HG03558 (cell line): ENCODE results near the gene GNG7.
"Not testable (repeated sequence)": the region's sequence is repeated elsewhere in the genome, so short reads cannot be mapped to it uniquely, and the experiment has no call there.

ENCODE experiments used
- ATAC-seq: cut with Tn5 transposase; IDR thresholded peaks from one replicate; pipeline ENCODE4 v1.9.1; 2021; ENCODE audit warnings: moderate number of reproducible peaks; ENCODE audit not compliant: unreplicated experiment; ENCODE audit errors: extremely low read depth

Gene GNG7

DNA sequence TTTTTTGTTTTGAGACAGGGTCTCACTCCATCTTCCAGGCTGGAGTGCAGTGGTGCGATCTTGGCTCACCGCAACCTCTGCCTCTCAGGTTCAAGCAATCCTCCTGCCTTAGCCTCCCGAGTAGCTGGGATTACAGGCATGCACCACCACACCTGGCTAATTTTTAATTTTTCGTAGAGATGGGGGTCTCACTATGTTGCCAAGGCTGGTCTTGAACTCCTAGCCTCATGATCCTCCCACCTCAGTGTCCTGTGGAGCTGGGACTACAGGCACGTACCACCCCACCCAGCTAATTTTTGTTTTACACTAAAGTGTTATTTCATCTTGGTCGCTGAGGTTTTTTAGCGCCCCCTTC lies 93.5 kb downstream of the GNG7 start:
- not testable (repeated sequence) for ATAC-seq

DNA sequence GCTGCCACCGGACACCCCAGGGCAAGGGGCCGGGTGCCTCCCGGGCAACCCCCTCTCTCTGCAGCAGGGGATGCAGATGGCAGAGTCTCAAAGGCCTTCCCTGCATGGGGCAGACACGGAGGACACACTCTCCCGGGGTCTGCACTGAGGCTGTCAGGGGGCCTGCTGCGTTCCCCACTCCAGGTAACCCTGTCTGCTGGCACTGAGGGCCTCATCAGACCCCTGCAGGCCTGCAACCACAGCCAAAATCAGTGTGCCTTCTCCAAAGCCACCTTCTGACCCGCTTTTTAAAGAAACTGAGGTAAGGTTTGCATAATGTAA lies 93.9 kb downstream of the GNG7 start:
- no peak for ATAC-seq

DNA sequence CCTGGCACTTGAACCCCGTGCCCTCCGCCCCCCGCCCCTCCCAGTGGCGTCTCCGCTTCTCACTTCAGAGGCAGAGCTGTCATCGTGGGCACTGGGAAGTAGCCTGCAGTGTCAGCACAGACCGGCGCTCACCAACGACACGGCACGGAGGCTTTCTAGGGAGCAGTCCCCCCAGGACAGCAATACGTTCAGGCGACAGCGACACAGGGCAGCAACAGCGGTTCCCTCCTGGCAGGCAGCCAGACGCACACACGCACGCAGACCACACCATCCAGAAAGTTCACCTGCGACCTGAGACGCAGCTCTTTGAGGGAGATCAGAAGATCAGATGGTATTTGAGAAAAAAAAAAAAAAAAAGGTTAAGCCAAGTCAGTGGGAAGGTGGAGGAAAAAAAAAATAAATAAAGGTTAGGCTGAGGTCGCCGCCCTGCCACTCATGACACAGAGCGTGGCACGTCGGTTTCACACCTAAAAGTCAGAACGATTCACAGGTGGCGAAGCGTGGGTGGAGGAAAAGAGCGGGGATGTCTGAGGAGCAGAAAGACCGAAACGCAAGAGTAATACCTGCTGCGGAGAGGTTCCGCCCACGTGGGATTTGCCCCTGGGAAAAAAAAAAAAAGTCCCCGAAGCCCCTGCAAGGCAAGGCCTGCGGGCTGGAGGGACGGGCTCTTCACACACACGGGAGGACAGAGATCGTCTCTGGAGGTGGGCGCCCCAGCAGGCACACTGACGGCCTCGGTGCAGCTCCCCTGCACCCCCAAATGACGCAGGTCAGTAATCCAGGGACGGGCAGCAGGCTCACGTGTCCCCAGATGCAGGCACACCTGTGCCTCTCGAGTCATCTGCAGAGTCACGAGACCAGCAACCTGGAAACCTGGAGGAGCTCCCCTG lies 94.5 kb downstream of the GNG7 start:
- no peak for ATAC-seq

DNA sequence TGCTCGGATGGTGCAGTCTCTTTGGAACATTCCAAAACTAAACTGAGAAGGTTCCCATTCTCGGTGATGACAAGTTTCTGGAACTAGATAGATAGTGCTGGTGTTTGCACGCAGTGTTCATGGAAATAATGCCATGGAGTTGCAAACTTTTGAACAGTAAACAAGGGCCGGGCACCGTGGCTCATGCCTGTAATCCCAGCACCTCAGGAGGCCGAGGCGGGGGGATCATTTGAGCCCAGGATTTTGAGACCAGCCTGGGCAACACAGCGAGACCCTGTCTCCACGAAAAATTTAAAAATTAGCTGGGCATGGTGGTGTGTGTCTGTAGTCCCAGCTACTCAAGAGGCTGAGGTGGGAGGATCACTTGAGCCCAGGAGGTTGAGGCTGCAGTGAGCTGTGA lies 95.7 kb downstream of the GNG7 start:
- ATAC-seq: not testable (repeated sequence)

DNA sequence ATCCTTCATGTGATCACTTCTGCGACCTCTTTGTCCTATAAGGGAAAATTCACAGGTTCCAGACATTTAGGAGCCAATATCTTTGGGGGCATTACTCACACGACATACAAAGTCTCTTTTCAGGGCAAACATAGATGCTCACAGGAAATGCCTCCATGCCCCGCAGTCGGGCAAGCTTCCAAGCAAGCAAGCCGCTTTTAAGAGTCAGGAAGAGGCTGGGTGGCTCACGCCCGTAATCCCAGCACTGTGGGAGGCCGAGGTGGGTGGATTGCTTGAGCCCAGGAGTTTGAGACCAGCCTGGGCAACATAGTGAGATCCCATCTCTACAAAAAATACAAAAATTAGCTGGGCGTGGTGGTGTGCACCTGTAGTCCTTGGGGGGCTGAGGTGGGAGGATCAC lies 96.6 kb downstream of the GNG7 start:
- ATAC-seq: not testable (repeated sequence)

DNA sequence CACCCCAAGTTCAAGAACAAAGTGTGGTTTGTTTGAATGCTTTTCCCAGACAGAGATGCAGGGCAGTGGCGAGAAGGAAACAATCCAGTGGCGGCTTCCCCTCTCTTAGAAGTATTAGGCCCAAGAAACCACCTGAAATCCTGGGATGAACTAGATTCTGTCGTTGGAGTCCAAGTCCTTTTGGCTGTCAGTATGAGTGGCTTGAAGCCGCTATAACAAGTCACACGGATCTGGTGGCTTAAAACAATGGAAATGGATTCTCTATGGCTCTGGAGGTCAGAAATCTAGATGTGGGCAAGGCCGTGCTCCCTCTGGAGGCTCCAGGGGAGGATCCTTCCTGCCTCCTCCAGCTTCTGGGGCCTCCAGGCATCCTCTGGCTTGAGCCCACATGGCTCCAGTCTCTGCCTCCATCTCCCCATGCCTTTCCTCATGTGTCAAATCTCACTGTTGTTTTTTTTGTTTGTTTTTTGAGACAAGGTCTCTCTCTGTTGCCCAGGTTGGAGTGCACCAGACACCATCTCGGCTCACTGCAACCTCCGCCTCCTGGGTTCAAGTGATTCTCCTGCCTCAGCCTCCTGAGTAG lies 97.7 kb downstream of the GNG7 start:
- ATAC-seq: no peak

DNA sequence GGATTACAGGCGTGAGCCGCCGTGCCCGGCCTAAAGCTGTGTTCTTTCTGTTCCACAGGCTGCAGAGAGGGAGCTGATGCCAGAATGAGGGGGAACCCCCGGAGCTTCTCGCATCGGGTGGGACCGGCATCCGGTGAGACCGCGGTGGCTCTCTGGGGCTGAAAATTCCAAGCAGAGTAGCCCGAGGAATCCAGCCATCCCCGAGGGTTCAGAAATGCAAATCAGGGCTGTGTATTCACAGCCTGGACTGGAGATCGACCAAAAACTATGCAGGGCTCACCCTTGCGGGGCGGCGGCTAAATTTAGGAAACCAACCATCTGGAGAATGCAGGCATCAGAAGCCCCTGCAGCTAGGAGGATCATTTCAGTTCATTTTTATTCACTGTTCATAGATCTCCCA lies 99.2 kb downstream of the GNG7 start:
- no peak for ATAC-seq

DNA sequence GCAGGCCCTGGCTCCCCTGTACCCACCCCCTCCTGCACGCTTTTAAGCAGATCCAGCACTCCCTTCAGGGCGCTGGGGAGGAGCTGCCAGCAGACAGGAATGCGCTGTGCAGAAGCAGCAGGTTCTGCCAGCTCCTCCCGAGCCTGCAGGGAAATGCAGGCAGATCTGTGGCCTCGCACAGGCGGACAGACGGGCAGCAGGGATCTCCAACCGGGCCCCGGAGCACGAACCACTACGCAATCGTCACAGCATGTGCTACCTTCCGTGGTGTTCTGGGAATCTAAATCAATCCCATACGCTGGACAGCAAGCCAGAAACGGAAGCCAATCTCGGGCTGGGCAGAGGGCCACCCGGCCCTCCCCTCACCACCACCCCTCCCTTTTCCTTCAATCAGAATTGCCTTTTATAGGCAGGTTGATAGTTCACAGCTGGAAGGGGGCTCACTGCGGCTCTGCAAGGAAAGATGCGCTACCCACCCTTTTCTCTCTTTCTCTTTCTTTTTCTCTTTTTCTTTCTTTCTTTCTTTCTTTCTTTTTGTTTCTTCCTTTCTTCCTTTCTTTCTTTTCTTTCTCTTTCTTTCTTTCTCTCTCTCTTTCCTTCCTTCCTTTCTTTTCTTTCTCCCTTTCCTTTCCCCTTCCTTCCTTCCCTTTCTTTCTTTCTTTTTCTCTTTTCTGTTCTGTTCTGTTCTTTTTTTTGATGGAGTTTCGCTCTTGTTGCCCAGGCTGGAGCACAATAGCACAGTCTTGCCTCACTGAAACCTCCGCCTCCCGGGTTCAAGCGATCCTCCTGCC lies 99.9 kb downstream of the GNG7 start:
- no peak for ATAC-seq

DNA sequence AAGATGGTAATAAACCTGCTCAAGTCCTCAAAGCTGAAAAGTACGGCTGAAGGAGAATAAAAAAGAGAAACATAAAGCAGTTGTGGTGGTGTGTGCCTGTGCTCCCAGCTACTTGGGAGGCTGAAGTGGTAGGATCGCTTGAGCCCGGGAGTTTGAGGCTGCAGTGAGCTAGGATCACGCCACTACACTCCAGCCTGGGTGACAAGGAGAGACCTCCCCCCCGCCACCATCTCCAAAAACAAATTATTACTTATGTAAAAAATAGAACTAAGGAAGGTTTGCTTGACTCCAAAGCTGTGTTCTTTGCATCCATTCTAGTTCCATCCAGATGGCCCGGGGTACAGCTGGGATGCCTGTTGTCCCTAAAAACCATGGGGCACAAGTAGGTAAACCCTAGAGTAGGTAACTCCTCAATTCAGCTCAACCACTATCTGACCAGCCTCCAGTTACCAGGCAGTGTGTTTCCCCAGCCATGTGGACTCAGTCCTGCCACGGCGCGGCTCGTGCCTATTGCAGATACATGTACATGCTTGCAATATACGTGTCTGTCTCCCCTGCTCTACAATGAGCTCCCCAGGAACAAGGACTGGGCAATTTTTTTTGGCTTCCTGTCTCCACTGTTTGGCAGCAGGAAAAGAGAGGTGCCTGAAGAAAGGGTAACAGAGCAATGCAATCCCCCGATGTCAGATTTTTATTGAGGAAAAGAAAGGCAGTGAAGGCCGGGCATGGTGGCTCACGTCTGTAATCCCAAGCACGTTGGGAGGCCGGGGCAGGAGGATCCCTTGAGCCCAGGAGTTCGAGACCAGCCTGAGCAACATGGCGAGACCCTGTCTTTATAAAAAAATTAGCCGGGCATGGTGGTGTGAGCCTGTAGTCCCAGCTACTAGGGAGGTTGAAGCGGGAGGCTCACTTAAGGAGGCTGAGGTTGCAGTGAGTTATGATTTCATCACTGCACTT lies 101.3 kb downstream of the GNG7 start:
- ATAC-seq: no peak

DNA sequence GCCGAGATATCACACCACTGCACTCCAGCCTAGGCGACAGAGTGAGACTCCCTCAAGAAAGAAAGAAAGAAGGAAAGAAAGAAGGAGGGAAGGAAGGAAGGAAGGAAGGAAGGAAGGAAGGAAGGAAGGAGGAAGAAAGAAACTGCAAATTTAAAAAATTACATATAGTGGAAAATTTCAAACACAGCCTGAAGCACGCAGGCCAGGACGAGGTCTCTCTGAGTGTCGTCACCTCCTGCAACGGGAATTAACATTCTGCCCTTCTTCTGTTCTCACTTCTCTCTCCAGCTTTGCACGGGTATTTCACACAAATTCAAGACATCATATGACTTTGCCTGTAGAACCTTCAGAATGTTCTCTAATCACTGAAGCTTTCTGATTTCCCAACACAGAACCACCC lies 108.2 kb downstream of the GNG7 start:
- no peak for ATAC-seq

DNA sequence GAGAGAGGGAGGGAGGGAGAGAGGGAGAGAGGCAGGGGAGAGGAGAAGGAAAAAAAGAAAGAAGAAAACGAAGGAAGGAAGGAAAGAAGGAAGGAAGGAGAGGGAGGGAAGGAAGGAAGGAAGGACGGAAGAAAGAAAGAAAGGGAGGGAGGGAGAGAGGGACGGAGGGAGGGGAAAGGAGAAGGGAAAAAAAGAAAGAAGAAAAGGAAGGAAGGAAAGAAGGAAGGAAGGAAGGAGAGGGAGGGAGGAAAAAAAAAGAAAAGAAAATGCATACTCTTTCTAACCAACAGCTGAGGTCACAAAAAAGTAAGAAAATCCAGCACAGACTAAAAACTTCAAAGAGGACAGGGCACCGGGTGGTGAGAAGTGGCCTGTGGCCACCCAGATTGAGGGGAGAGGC lies 109.7 kb downstream of the GNG7 start:
- ATAC-seq: no peak

DNA sequence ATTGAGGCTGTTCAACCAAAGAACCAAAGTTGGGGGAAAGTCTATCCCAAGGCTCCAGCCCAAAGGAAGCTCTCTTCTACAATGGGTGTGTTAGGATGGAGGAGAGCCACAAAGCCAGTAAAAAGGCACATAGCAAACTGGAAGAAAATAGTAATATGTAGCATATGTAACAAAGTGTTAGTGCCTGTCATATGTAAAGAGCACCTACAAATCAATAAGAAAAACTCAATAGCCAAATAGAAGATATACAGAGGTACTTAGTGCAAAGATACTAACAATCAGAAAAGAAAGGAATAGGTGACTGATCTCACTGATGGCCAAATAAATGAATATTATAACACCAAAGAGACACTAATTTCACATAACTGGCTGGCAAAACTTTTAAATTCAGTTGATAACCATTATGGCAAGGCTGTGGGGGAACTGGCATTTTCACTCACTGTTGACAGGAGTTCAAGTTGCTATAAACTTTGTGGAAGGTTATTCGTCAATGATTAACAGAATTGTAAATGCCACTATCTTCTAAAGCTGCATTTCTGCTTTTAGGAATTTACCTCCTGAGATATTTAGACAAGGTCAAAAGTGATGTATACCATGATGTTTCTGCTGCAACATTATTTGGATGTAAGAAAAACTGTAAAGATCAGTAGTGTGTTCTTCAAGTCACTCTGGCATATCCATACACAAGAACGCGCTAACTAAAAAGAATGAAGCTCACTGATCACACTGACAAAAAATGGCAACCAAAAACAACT lies 110.8 kb downstream of the GNG7 start:
- ATAC-seq: no peak

DNA sequence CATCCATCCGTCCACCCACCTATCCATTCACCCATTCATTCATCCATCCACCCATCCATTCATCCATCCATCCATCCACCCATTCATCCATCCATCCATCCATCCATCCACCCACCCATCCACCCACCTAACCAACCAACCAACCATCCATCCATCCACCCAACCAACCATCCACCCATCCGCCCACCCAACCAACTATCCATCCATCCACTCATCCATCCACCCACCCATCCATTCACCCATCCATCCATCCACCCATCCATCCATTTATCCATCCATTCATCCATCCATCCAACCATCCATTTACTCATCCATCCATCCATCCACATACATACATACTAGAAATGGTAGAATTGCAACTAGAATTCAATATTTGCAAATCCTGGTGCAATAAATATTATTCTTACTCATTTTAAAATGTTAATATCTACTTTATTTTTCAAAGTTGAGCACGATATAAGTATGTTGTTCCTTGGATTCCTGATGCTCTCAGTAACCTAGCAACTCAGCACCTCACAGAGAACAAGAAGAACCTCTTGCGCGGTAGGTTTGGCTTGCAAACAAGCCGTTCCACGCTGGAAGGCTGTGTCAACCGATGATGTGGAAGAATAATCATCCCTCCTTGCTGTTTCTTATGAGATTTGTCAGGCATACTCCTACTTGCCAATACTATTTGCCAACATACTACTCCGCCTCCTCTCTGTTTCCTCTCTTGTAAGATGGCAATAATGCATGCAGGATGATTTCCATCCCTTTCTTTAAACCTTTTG lies 111.7 kb downstream of the GNG7 start:
- no peak for ATAC-seq

DNA sequence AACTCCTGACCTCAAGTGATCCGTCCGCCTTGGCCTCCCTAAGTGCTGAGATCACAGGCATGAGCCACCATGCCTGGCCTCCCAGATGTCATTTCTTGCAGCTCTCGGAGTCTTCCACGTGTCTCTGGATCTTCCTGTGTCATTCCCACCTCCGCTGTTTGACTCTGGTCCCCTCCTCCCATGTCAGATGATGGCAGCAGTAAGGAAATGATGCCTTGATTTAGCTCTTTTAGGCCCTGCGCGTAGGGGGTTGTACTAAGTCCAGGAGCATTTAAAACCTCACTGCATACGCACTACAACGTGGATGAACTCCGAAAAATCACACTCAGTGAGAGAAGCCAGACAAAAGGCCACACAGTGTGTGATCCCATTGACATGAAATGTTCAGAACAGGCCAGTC lies 113.1 kb downstream of the GNG7 start:
- ATAC-seq: no peak

DNA sequence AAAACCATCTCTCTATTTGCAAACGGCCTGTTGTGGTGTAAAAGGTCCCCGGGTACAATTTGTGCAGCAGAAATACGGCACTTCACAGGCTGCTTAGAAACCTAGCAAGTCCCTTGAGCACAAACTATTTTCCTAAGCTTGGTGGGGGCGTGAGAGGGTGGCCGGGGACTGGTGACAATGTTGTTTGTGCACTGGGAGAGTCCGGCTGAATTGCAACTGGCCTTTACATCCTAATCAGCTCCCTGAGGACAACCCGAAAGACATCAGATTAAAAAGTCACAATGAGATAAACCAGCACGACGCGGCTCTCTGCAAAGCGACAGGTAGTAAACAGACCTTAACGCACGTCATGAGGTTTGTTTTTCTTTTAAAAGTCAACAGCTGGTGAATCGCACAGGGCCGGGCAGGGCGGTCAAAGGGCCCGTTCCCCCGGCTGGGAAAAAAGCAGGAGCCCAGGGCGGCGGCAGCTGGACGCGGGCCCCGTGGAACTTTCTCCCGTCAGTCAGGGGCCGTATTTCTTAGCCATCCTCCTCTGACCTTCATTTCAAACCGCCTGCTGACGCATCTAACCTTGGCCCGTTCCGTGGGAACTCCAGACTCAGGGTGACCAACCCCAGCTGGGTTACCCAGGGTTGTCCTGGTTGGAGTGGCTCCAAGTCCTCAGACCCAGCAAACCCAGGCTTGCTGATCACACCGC lies 114.3 kb downstream of the GNG7 start:
- no peak for ATAC-seq

DNA sequence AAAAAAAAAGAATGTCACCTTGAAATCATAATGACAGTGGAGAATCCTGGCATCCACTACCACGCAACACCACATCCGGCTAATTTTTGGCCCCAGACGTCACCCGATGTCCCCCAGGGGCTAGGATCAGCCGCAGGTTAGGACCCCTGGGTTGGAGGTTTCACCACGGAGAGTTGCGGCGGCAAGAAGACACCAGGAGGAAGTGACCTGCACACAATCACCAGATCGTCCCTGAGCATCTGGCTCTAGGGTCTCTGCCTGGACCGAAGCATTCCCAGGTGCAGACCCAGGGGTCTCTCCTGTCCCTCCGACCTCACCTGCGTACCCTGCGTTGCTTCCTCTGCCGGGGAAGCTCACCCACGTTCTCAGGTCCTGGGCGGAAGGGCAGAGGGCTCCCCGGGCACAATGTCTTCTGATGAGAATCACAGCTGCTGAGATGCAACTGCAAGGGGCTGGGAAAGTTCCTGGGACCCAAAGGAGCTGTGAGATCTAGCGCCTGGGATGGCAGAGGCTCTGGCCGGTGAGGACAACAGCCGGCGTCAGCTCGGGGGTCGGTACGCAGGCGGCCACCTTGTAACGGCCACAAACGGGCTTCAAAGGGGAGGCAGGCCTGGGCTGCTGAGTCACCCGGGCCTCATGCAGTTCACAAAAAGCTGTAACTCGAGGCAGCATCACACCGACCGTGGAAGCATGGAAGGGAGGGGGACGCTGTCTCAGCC lies 115.3 kb downstream of the GNG7 start:
- ATAC-seq: no peak

DNA sequence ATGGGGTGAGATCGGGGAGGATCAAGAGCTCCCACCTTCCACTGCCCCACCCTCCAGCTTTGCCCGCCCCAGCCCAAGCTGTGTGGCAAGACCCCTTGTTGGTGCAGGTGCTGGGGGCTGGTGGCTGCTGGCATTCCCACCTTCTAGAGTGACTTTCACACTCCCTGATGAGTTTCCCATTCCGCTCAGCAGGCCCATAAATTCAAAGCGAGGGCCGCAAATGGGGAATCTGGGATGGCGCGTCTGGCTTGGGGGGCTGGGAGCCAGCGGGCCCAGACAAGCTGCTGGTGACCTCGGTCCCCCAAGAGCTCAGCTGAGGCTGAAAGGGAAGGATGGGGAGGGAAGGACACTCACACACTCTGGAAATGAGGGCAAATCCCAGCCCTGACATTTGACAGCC lies 116.3 kb downstream of the GNG7 start:
- ATAC-seq: no peak

DNA sequence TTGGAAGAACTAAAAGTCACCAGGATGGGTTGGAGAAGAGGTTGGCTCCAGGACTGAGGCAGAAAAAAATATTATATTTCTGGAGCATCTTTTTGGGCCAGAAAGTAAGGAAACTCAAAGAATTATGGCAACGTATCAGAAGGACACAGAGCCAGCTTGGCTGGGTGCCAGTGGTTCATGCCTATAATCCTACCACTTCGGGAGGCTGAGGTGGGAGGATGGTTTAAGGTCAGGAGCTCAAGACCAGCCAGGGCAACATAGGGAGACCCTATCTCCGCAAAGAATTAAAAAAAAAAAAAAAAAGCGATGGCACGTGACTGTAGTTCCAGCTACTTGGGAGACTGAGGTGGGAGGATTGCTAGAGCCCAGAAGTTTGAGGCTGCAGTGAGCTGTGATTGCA lies 118.5 kb downstream of the GNG7 start:
- no peak for ATAC-seq
